Measurements from ENCODE around the gene WNT7A.

- TF ChIP-seq EZH2 (IDR thresholded peaks at IDR 0.05; ENCODE audit: insufficient read depth, poor library complexity, severe bottlenecking) (no peak), EZH2phosphoT487 (IDR thresholded peaks at IDR 0.05; ENCODE audit: insufficient read depth, low read depth) (no peak)
Measured at GRCh38 chr3:13811614-13812013, 68.3 kb downstream of the WNT7A start.
